ENCODE measurements around the gene ZNF335.

Gene ZNF335

DNA sequence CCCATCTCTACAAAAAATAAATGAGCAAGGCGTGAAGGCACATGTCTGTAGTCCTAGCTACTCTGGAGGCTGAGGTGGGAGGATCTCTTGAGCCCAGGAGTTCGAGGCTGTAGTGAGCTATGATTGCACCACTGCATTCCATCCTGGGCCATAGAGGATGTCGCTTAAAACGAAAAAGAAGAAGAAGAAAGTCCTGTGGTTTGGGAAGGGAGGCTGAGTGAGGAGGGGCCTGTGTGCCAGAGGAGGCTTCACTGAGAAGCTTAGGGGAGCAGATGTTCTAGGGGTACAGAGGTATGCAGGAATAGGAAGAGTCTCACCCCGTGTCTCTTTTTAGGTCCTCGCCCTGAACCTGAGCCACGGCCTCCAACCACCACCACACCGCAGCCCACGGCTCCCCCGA, 40.9 kb upstream of the ZNF335 start:
- TF ChIP-seq, protein P1, sequence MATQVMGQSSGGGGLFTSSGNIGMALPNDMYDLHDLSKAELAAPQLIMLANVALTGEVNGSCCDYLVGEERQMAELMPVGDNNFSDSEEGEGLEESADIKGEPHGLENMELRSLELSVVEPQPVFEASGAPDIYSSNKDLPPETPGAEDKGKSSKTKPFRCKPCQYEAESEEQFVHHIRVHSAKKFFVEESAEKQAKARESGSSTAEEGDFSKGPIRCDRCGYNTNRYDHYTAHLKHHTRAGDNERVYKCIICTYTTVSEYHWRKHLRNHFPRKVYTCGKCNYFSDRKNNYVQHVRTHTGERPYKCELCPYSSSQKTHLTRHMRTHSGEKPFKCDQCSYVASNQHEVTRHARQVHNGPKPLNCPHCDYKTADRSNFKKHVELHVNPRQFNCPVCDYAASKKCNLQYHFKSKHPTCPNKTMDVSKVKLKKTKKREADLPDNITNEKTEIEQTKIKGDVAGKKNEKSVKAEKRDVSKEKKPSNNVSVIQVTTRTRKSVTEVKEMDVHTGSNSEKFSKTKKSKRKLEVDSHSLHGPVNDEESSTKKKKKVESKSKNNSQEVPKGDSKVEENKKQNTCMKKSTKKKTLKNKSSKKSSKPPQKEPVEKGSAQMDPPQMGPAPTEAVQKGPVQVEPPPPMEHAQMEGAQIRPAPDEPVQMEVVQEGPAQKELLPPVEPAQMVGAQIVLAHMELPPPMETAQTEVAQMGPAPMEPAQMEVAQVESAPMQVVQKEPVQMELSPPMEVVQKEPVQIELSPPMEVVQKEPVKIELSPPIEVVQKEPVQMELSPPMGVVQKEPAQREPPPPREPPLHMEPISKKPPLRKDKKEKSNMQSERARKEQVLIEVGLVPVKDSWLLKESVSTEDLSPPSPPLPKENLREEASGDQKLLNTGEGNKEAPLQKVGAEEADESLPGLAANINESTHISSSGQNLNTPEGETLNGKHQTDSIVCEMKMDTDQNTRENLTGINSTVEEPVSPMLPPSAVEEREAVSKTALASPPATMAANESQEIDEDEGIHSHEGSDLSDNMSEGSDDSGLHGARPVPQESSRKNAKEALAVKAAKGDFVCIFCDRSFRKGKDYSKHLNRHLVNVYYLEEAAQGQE (IDR thresholded peaks at IDR 0.05; ENCODE audit: low read depth) = no peak
- no peak for TF ChIP-seq CEBPB (IDR thresholded peaks at IDR 0.05)

DNA sequence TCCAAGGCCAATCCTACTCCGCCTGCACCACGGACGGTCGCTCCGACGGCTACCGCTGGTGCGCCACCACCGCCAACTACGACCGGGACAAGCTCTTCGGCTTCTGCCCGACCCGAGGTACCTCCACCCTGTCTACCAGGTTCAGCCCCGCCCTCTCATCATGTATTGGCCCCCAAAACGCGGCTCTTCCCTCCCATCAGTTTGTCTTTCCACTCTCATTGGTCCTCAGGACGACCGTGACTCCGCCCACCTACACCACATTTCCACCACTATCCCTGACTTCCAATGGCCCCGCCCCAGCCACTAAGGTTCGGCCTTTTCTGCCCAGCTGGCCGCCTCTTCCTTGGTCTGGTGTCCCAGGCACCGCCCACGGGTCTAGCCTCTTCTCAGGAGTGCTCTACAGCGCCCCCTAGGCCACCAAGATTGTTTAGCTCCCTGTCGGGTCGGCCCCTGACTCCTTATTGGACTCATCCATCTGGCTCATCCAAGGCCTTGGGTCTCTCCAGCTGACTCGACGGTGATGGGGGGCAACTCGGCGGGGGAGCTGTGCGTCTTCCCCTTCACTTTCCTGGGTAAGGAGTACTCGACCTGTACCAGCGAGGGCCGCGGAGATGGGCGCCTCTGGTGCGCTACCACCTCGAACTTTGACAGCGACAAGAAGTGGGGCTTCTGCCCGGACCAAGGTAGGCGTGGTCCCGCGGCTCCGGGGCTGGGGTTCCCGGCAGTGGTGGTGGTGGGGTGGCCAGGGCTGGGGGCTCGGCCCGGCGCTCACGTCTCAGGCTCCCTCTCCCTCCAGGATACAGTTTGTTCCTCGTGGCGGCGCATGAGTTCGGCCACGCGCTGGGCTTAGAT, 39.9 kb upstream of the ZNF335 start:
- TF ChIP-seq TEAD4 (IDR thresholded peaks at IDR 0.05) (no peak), CEBPB (IDR thresholded peaks at IDR 0.05) (no peak), YY1 (IDR thresholded peaks at IDR 0.05; ENCODE audit: low read depth) (no peak), FOXM1 (IDR thresholded peaks at IDR 0.05; ENCODE audit: borderline replicate concordance, low read depth) (no peak), CREB1 (IDR thresholded peaks at IDR 0.05; ENCODE audit: low read depth) (no peak), ZBTB7A (IDR thresholded peaks at IDR 0.05; ENCODE audit: low read depth) (no peak), NFIC (IDR thresholded peaks at IDR 0.05) (no peak), RAD21 (IDR thresholded peaks at IDR 0.05; ENCODE audit: low read depth) (peak; percentile 20; the same call in 1 of the 2 replicates), TCF12 (IDR thresholded peaks at IDR 0.05; ENCODE audit: low read depth) (no peak), EGR1 (IDR thresholded peaks at IDR 0.05) (peak; percentile 56), EP300 (IDR thresholded peaks at IDR 0.05; ENCODE audit: borderline replicate concordance) (no peak), TAF1 (IDR thresholded peaks at IDR 0.05; ENCODE audit: low read depth) (no peak; the same call in 1 of the 2 replicates)
- TF ChIP-seq, protein P1 (IDR thresholded peaks at IDR 0.05; ENCODE audit: low read depth) = no peak
- TF ChIP-seq, protein P2, sequence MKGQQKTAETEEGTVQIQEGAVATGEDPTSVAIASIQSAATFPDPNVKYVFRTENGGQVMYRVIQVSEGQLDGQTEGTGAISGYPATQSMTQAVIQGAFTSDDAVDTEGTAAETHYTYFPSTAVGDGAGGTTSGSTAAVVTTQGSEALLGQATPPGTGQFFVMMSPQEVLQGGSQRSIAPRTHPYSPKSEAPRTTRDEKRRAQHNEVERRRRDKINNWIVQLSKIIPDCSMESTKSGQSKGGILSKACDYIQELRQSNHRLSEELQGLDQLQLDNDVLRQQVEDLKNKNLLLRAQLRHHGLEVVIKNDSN (IDR thresholded peaks at IDR 0.05) = no peak
- TF ChIP-seq, protein P3, sequence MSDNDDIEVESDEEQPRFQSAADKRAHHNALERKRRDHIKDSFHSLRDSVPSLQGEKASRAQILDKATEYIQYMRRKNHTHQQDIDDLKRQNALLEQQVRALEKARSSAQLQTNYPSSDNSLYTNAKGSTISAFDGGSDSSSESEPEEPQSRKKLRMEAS (IDR thresholded peaks at IDR 0.05) = no peak

DNA sequence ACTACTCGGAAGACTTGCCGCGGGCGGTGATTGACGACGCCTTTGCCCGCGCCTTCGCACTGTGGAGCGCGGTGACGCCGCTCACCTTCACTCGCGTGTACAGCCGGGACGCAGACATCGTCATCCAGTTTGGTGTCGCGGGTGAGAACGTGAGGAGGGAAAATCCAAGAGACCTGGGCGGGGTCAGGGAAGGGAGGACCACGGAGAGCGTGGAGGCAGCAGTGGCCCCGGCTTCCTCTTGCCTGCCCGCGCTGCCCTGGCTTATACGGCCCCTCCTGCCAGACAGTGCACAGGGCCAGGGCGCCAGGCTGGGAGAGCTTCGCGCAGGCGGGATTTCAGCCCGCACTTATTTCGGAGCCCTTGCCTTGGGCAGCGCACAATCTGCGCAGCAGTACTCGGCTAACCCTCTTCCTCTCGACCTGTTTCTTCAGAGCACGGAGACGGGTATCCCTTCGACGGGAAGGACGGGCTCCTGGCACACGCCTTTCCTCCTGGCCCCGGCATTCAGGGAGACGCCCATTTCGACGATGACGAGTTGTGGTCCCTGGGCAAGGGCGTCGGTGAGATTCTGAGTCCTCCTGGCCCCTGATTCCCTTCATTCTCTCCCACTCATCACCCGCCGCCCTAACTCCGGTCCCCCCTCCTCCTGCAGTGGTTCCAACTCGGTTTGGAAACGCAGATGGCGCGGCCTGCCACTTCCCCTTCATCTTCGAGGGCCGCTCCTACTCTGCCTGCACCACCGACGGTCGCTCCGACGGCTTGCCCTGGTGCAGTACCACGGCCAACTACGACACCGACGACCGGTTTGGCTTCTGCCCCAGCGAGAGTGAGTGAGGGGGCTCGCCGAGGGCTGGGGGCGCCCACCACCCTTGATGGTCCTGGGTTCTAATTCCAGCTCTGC, 38.7 kb upstream of the ZNF335 start:
- TF ChIP-seq, protein P1 (IDR thresholded peaks at IDR 0.05; ENCODE audit: low read depth) = no peak
- TF ChIP-seq ZBTB7A (IDR thresholded peaks at IDR 0.05; ENCODE audit: low read depth) (no peak), RAD21 (IDR thresholded peaks at IDR 0.05; ENCODE audit: low read depth) (no peak), CREB1 (IDR thresholded peaks at IDR 0.05; ENCODE audit: low read depth) (no peak), EGR1 (IDR thresholded peaks at IDR 0.05) (no peak), NFIC (IDR thresholded peaks at IDR 0.05) (no peak), EP300 (IDR thresholded peaks at IDR 0.05; ENCODE audit: borderline replicate concordance) (no peak), CEBPB (IDR thresholded peaks at IDR 0.05) (no peak)
- TF ChIP-seq, protein P2 (IDR thresholded peaks at IDR 0.05) = no peak

DNA sequence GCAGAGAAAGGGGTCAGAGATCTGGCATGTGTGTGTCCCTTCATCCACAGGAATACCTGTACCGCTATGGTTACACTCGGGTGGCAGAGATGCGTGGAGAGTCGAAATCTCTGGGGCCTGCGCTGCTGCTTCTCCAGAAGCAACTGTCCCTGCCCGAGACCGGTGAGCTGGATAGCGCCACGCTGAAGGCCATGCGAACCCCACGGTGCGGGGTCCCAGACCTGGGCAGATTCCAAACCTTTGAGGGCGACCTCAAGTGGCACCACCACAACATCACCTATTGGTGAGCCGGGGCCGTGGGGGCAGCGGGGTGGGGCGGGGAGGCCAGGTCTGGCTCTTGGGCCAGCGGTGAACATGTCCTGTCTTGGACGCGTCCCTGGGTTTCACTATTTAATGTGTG, 37.8 kb upstream of the ZNF335 start:
- no peak for TF ChIP-seq NFIC (IDR thresholded peaks at IDR 0.05)
- no peak for TF ChIP-seq ZBTB7A (IDR thresholded peaks at IDR 0.05; ENCODE audit: low read depth)
- no peak for TF ChIP-seq YY1 (IDR thresholded peaks at IDR 0.05; ENCODE audit: low read depth)
- no peak for TF ChIP-seq FOXM1 (IDR thresholded peaks at IDR 0.05; ENCODE audit: borderline replicate concordance, low read depth)
- no peak for TF ChIP-seq RAD21 (IDR thresholded peaks at IDR 0.05; ENCODE audit: low read depth)
- no peak for TF ChIP-seq CREB1 (IDR thresholded peaks at IDR 0.05; ENCODE audit: low read depth)
- TF ChIP-seq, protein P2 (IDR thresholded peaks at IDR 0.05) = no peak

Measured in Ishikawa (cell line).